ENCODE measurements around the gene NMUR1.

- no peak for TF ChIP-seq CTCF (IDR thresholded peaks at IDR 0.05)
- TF ChIP-seq ZFX (IDR thresholded peaks at IDR 0.05; ENCODE audit: borderline replicate concordance), result no peak
Observed at GRCh38 chr2:231502596-231502995, 27.6 kb downstream of the NMUR1 start.
